ENCODE measurements around the gene SLC8A1.

SLC8A1 gene

GRCh38 chr2:40248294-40248693, 203.6 kb downstream of the SLC8A1 start (continued):
- TF ChIP-seq GLIS3 (CRISPR knock-in tag; IDR thresholded peaks at IDR 0.05): no peak
- no peak for TF ChIP-seq ZNF70 (CRISPR knock-in tag; IDR thresholded peaks at IDR 0.05)

- peak; percentile 97 for ATAC-seq
- TF ChIP-seq ZC3H10 (CRISPR knock-in tag; IDR thresholded peaks at IDR 0.05) (no peak), ZNF8 (CRISPR knock-in tag; IDR thresholded peaks at IDR 0.05) (no peak), ZNF70 (CRISPR knock-in tag; IDR thresholded peaks at IDR 0.05) (no peak), ZNF565 (CRISPR knock-in tag; conservative IDR thresholded peaks at IDR 0.05; ENCODE audit: low read depth) (no peak), ESRRG (CRISPR knock-in tag; IDR thresholded peaks at IDR 0.05) (no peak), OSR1 (CRISPR knock-in tag; IDR thresholded peaks at IDR 0.05) (no peak)
Observed at GRCh38 chr2:40244675-40245074, 207.2 kb downstream of the SLC8A1 start.

GRCh38 chr2:40244251-40244650, 207.6 kb downstream of the SLC8A1 start:
- no peak for ATAC-seq
- no peak for TF ChIP-seq ZNF70 (CRISPR knock-in tag; IDR thresholded peaks at IDR 0.05)
- TF ChIP-seq CREB5 (CRISPR knock-in tag; IDR thresholded peaks at IDR 0.05; ENCODE audit: low read depth): no peak
- TF ChIP-seq ZNF8 (CRISPR knock-in tag; IDR thresholded peaks at IDR 0.05): no peak
- no peak for TF ChIP-seq CSDC2 (CRISPR knock-in tag; IDR thresholded peaks at IDR 0.05)
- no peak for TF ChIP-seq TSHZ2 (CRISPR knock-in tag; IDR thresholded peaks at IDR 0.05)
- no peak for TF ChIP-seq ZC3H10 (CRISPR knock-in tag; IDR thresholded peaks at IDR 0.05)
- TF ChIP-seq ESRRG (CRISPR knock-in tag; IDR thresholded peaks at IDR 0.05): no peak

- ATAC-seq: no peak
- TF ChIP-seq ZFP30 (CRISPR knock-in tag; IDR thresholded peaks at IDR 0.05) (no peak), ZC3H10 (CRISPR knock-in tag; IDR thresholded peaks at IDR 0.05) (no peak), CSRNP3 (CRISPR knock-in tag; IDR thresholded peaks at IDR 0.05) (no peak), GLIS3 (CRISPR knock-in tag; IDR thresholded peaks at IDR 0.05) (no peak), POU6F1 (CRISPR knock-in tag; IDR thresholded peaks at IDR 0.05; ENCODE audit: borderline replicate concordance, low read depth) (no peak), ISL1 (CRISPR knock-in tag; IDR thresholded peaks at IDR 0.05) (no peak), SNAI2 (CRISPR knock-in tag; IDR thresholded peaks at IDR 0.05) (no peak), ZNF70 (CRISPR knock-in tag; IDR thresholded peaks at IDR 0.05) (no peak), TOX (CRISPR knock-in tag; IDR thresholded peaks at IDR 0.05; ENCODE audit: borderline replicate concordance) (no peak), PPARA (CRISPR knock-in tag; IDR thresholded peaks at IDR 0.05; ENCODE audit: borderline replicate concordance) (no peak), ESRRG (CRISPR knock-in tag; IDR thresholded peaks at IDR 0.05) (no peak), BACH2 (CRISPR knock-in tag; IDR thresholded peaks at IDR 0.05; ENCODE audit: borderline replicate concordance) (no peak), CSDC2 (CRISPR knock-in tag; IDR thresholded peaks at IDR 0.05) (no peak)
Observed at GRCh38 chr2:40243581-40244187, 208.2 kb downstream of the SLC8A1 start.

- no peak for ATAC-seq
- no peak for TF ChIP-seq SNAI2 (CRISPR knock-in tag; IDR thresholded peaks at IDR 0.05)
- no peak for TF ChIP-seq PATZ1 (CRISPR knock-in tag; IDR thresholded peaks at IDR 0.05; ENCODE audit: borderline replicate concordance)
- no peak for TF ChIP-seq ARNTL (CRISPR knock-in tag; IDR thresholded peaks at IDR 0.05; ENCODE audit: borderline replicate concordance, low read depth)
- no peak for TF ChIP-seq ZFP3 (CRISPR knock-in tag; IDR thresholded peaks at IDR 0.05)
- TF ChIP-seq CREB5 (CRISPR knock-in tag; IDR thresholded peaks at IDR 0.05; ENCODE audit: low read depth): no peak
- no peak for TF ChIP-seq TOX (CRISPR knock-in tag; IDR thresholded peaks at IDR 0.05; ENCODE audit: borderline replicate concordance)
- TF ChIP-seq ZC3H10 (CRISPR knock-in tag; IDR thresholded peaks at IDR 0.05): no peak
- TF ChIP-seq ZNF8 (CRISPR knock-in tag; IDR thresholded peaks at IDR 0.05): no peak
- TF ChIP-seq POU6F1 (CRISPR knock-in tag; IDR thresholded peaks at IDR 0.05; ENCODE audit: borderline replicate concordance, low read depth): no peak
- no peak for TF ChIP-seq ISL1 (CRISPR knock-in tag; IDR thresholded peaks at IDR 0.05)
- no peak for TF ChIP-seq ESRRG (CRISPR knock-in tag; IDR thresholded peaks at IDR 0.05)
- TF ChIP-seq ZNF565 (CRISPR knock-in tag; conservative IDR thresholded peaks at IDR 0.05; ENCODE audit: low read depth): no peak
- no peak for TF ChIP-seq GLIS3 (CRISPR knock-in tag; IDR thresholded peaks at IDR 0.05)
Observed at GRCh38 chr2:40242315-40242714, 209.6 kb downstream of the SLC8A1 start.

All from SK-N-SH treated with all-trans-retinoic acid at 6 μM for 48 hours (cell line).